ENCODE measurements around the gene LSAMP.

DNA sequence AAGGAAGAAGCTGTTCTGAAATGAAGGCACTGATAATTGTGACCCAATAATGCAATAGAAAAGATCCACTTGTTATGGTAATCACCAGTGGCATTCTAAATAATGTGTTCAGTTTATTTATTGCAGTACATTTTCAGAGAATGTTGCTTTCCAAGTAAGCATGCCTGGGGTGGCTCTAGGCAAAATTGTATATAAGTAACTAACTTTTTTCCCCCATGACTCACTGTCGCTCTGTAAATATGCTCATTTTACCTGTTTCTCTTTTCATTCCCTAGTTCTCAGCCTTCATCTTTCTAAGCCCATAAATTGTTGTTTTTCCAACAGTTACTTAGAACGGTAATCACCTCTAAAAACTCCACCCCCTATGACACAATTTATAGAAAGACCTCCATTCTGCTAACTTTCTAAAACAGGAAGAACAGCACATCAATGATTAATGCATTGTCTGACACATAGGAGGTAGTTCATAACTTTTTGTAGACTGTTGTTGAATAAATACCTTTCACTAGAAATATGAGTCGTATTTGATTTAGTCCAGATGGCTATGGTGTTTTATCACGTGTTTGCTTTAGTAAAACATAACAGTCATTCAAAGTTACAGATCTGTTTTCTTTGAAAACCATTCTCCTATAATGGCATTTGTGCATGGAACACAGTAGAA is 143.1 kb downstream of the LSAMP start:
- TF ChIP-seq, protein P1, sequence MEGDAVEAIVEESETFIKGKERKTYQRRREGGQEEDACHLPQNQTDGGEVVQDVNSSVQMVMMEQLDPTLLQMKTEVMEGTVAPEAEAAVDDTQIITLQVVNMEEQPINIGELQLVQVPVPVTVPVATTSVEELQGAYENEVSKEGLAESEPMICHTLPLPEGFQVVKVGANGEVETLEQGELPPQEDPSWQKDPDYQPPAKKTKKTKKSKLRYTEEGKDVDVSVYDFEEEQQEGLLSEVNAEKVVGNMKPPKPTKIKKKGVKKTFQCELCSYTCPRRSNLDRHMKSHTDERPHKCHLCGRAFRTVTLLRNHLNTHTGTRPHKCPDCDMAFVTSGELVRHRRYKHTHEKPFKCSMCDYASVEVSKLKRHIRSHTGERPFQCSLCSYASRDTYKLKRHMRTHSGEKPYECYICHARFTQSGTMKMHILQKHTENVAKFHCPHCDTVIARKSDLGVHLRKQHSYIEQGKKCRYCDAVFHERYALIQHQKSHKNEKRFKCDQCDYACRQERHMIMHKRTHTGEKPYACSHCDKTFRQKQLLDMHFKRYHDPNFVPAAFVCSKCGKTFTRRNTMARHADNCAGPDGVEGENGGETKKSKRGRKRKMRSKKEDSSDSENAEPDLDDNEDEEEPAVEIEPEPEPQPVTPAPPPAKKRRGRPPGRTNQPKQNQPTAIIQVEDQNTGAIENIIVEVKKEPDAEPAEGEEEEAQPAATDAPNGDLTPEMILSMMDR (conservative IDR thresholded peaks at IDR 0.05; ENCODE audit: low read depth, low read length) = no peak
- no peak for TF ChIP-seq POLR2A (IDR thresholded peaks at IDR 0.05; ENCODE audit: low read depth, low read length)
- no peak for TF ChIP-seq RCOR1 (IDR thresholded peaks at IDR 0.05; ENCODE audit: insufficient replicate concordance, low read length)
- no peak for TF ChIP-seq CEBPB (IDR thresholded peaks at IDR 0.05; ENCODE audit: low read depth, low read length)
- TF ChIP-seq RAD21 (IDR thresholded peaks at IDR 0.05; ENCODE audit: low read length) = no peak
- no peak for TF ChIP-seq RFX5 (IDR thresholded peaks at IDR 0.05; ENCODE audit: low read depth, low read length)
- TF ChIP-seq, protein P2, sequence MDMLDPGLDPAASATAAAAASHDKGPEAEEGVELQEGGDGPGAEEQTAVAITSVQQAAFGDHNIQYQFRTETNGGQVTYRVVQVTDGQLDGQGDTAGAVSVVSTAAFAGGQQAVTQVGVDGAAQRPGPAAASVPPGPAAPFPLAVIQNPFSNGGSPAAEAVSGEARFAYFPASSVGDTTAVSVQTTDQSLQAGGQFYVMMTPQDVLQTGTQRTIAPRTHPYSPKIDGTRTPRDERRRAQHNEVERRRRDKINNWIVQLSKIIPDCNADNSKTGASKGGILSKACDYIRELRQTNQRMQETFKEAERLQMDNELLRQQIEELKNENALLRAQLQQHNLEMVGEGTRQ (IDR thresholded peaks at IDR 0.05; ENCODE audit: low read depth, low read length) = no peak
